GM23338 (cell line): ENCODE results near the gene ACSL4. TPM values are rescaled to one million over a fixed set of nuclear protein-coding genes. Genes with fewer than 3 reads are reported as not detected.

Experiments used
- ATAC-seq: fragments of 200-7000 bp; cut with Tn5 transposase; 3 replicates; pipeline ENCODE4 v1.9.1; 2020
- DNase-seq: peaks from one replicate; pipeline ENCODE4 v3.0.0-alpha.2; 2015; ENCODE audit warnings: low spot score
- H2AFZ ChIP-seq: fragments of 200-600 bp; sonication (generic); 2 replicates; pipeline ENCODE4 v1.8.0; 2016; ENCODE audit warnings: antibody characterized with exemption, mild to moderate bottlenecking, moderate library complexity
- H3F3A ChIP-seq: fragments of 200-600 bp; sonication (generic); replicated peaks from 2 replicates; pipeline ENCODE4 v1.8.0; 2017; ENCODE audit warnings: antibody characterized with exemption, mixed run types, low read depth
- H3K27ac ChIP-seq: fragments of 200-600 bp; sonication (generic); 2 replicates; pipeline ENCODE4 v1.6.1; 2016; ENCODE audit warnings: low read depth
- H3K27me3 ChIP-seq: fragments of 200-600 bp; sonication (generic); 2 replicates; pipeline ENCODE4 v1.8.0; 2016; ENCODE audit warnings: mild to moderate bottlenecking, mixed run types, moderate library complexity; ENCODE audit not compliant: insufficient read depth
- H3K36me3 ChIP-seq: fragments of 200-600 bp; sonication (generic); 2 replicates; pipeline ENCODE4 v1.8.0; 2016; ENCODE audit warnings: mild to moderate bottlenecking; ENCODE audit not compliant: insufficient read depth
- H3K4me1 ChIP-seq: fragments of 200-600 bp; sonication (generic); 2 replicates; pipeline ENCODE4 v1.8.0; 2016; ENCODE audit warnings: mild to moderate bottlenecking, moderate library complexity; ENCODE audit not compliant: insufficient read depth
- H3K4me2 ChIP-seq: fragments of 200-600 bp; sonication (generic); 2 replicates; pipeline ENCODE4 v1.7.1; 2017; ENCODE audit warnings: mixed run types
- H3K4me3 ChIP-seq: fragments of 200-600 bp; sonication (generic); 2 replicates; pipeline ENCODE4 v1.6.1; 2016; ENCODE audit warnings: mixed run types
- H3K79me2 ChIP-seq: fragments of 200-600 bp; sonication (generic); replicated peaks from 2 replicates; pipeline ENCODE4 v1.8.0; 2017; ENCODE audit warnings: mild to moderate bottlenecking; ENCODE audit not compliant: insufficient read depth
- H3K9me2 ChIP-seq: fragments of 200-600 bp; sonication (generic); 2 replicates; pipeline ENCODE4 v1.8.0; 2017; ENCODE audit not compliant: insufficient read depth
- H4K20me1 ChIP-seq: fragments of 200-600 bp; sonication (generic); replicated peaks from 2 replicates; pipeline ENCODE4 v1.8.0; 2017; ENCODE audit warnings: mild to moderate bottlenecking; ENCODE audit not compliant: insufficient read depth
- H3K27ac Mint-ChIP-seq: 2 replicates; pipeline ENCODE4 v1.8.0; 2020; ENCODE audit warnings: inconsistent platforms, mild to moderate bottlenecking, moderate library complexity, mixed read lengths
- H3K27me3 Mint-ChIP-seq: 3 replicates; pipeline ENCODE4 v1.8.0; 2022; ENCODE audit warnings: low read depth, mild to moderate bottlenecking, moderate library complexity, mixed read lengths, inconsistent platforms; ENCODE audit not compliant: insufficient read depth, poor library complexity
- H3K36me3 Mint-ChIP-seq: 3 replicates; pipeline ENCODE4 v1.8.0; 2021; ENCODE audit warnings: low read depth, mild to moderate bottlenecking, inconsistent platforms, moderate library complexity, mixed read lengths
- H3K4me1 Mint-ChIP-seq: 3 replicates; pipeline ENCODE4 v1.8.0; 2020; ENCODE audit warnings: mild to moderate bottlenecking, inconsistent platforms, mixed read lengths
- H3K4me3 Mint-ChIP-seq: 3 replicates; pipeline ENCODE4 v1.8.0; 2021; ENCODE audit warnings: moderate library complexity, mild to moderate bottlenecking, inconsistent platforms, mixed read lengths
- H3K9me3 Mint-ChIP-seq: 3 replicates; pipeline ENCODE4 v1.8.0; 2020; ENCODE audit warnings: moderate library complexity, mild to moderate bottlenecking, inconsistent platforms, mixed read lengths
- CTCF ChIP-seq, 2 experiments: fragments of 200-600 bp in 1 of 2; sonication (generic) in 1 of 2; conservative IDR thresholded peaks; 2 replicates each; pipeline versions ENCODE4 v1.5.1 to v1.6.1; 2016 to 2017; ENCODE audit warnings: antibody characterized with exemption in 2 of 2, low read depth in 2 of 2, mild to moderate bottlenecking in 2 of 2, moderate library complexity in 1 of 2
- NANOG ChIP-seq: IDR thresholded peaks from 2 replicates; pipeline ENCODE4 v1.6.1; 2016; ENCODE audit warnings: antibody characterized with exemption, borderline replicate concordance
- REST ChIP-seq: IDR thresholded peaks from one replicate; pipeline ENCODE4 v1.6.1; 2018; ENCODE audit warnings: antibody characterized with exemption; ENCODE audit not compliant: unreplicated experiment
- STAT1 ChIP-seq: IDR thresholded peaks from one replicate; pipeline ENCODE4 v1.6.1; 2016; ENCODE audit warnings: antibody characterized with exemption; ENCODE audit not compliant: unreplicated experiment
- ZNF331 ChIP-seq: fragments of 250-450 bp; sonication (Bioruptor Pico); IDR thresholded peaks from 2 replicates; pipeline ENCODE4 v1.5.0; 2020; ENCODE audit warnings: low read depth, mild to moderate bottlenecking, moderate library complexity
- polyA plus RNA-seq: library from polyadenylated mRNA; unstranded; fragments of >200 nt; fragmentation: Nextera tagmentation; extraction: Ambion mirVana; gene quantifications from 2 replicates; pipeline ENCODE4 v1.2.1, GENCODE V29; 2016
- total RNA-seq: library from RNA; depleted of rRNA; stranded (reverse); fragments of >200 nt; shearing (Covaris generic); gene quantifications from 2 replicates; pipeline ENCODE4 v1.2.3, GENCODE V29; 2014
- TF ChIP-seq, protein P1 (sequence below): IDR thresholded peaks from 2 replicates; pipeline ENCODE4 v1.6.1; 2016; ENCODE audit warnings: antibody characterized with exemption

The ACSL4 gene
- total and polyA plus RNA-seq, 2 experiments from 2014 or later = 17.8 to 76.3 TPM

DNA sequence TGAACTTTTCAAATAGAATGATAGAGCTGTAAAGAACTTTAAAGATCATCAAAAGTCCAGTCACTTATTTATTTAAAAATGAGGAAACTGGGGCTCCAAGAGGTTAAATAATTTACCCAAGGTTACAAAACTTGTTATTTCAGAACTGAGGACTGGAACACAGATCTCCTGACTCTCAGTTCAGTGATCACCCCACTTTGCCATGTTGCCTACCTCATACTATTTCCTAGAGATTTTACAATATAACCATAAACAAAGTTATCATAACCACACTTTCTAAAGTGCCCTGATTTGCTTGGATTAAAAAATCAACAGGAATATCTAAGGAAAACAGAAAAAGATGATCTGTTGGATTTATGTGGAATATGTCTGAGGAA, 7.4 kb upstream of the ACSL4 start (continued):
- no peak for TF ChIP-seq CTCF (conservative IDR thresholded peaks at IDR 0.05; ENCODE audit: low read depth in 2 of 2)

- Histone ChIP-seq H3K4me3 (no peak overlapping the region), H3K9me2 (no peaks in the 10 kb centered on the region), H3F3A (no peaks in the 10 kb centered on the region), H4K20me1 (no peaks in the 10 kb centered on the region), H2AFZ (no peak overlapping the region), H3K36me3 (no peaks in the 10 kb centered on the region), H3K4me2 (no peak overlapping the region), H3K79me2 (no peaks in the 10 kb centered on the region), H3K27me3 (no peaks in the 10 kb centered on the region), H3K27ac (no peak overlapping the region), H3K4me1 (no peaks in the 10 kb centered on the region)
- TF ChIP-seq, protein P1, sequence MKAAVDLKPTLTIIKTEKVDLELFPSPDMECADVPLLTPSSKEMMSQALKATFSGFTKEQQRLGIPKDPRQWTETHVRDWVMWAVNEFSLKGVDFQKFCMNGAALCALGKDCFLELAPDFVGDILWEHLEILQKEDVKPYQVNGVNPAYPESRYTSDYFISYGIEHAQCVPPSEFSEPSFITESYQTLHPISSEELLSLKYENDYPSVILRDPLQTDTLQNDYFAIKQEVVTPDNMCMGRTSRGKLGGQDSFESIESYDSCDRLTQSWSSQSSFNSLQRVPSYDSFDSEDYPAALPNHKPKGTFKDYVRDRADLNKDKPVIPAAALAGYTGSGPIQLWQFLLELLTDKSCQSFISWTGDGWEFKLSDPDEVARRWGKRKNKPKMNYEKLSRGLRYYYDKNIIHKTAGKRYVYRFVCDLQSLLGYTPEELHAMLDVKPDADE = no peak
- no peak for TF ChIP-seq ZNF331
- no peak for TF ChIP-seq NANOG
- no peak for TF ChIP-seq STAT1
- TF ChIP-seq CTCF (conservative IDR thresholded peaks at IDR 0.05; ENCODE audit: low read depth in 2 of 2) = no peak
- TF ChIP-seq REST = no peak
- H3K4me3 Mint-ChIP-seq = no peak overlapping the region
- H3K36me3 Mint-ChIP-seq = no peaks in the 10 kb centered on the region
- H3K4me1 Mint-ChIP-seq = no peaks in the 10 kb centered on the region
- ATAC-seq (no peak), DNase-seq (no peak)
- H3K27ac Mint-ChIP-seq = no peak overlapping the region
- no peaks in the 10 kb centered on the region for H3K9me3 Mint-ChIP-seq
- no peaks in the 10 kb centered on the region for H3K27me3 Mint-ChIP-seq
These were observed 6.8 kb upstream of the ACSL4 start for GRCh38 chrX:109739625-109740432.
